HepG2 (cell line): Measurements from ENCODE around the gene NCF4. TPM values are rescaled to one million over a fixed set of nuclear protein-coding genes. Genes with fewer than 3 reads are reported as not detected.
A peak's percentile ranks its signal among the peaks of the same experiment; 100 is the strongest.

Experiments used
- CBFB ChIP-seq: sonication (generic); formaldehyde crosslinking; IDR thresholded peaks from 2 replicates; pipeline ENCODE4 v1.4.0; 2020; ENCODE audit warnings: missing genetic modification reagents
- FLYWCH1 ChIP-seq: sonication (generic); formaldehyde crosslinking; IDR thresholded peaks from 2 replicates; pipeline ENCODE4 v1.8.1; 2023; ENCODE audit warnings: mild to moderate bottlenecking, missing genetic modification reagents
- FOXO1 ChIP-seq: sonication (generic); formaldehyde crosslinking; IDR thresholded peaks from 2 replicates; pipeline ENCODE4 v1.4.0; 2020; ENCODE audit warnings: missing genetic modification reagents
- HNF1A ChIP-seq, 2 experiments: sonication (generic) in 1 of 2; formaldehyde crosslinking in 1 of 2; IDR thresholded peaks; 2 replicates each; pipeline versions ENCODE4 v1.4.0 to v1.6.1; 2016 to 2020; ENCODE audit warnings: borderline replicate concordance in 1 of 2, low read depth in 1 of 2, mild to moderate bottlenecking in 1 of 2, missing genetic modification reagents in 1 of 2
- IKZF4 ChIP-seq: sonication (generic); formaldehyde crosslinking; IDR thresholded peaks from 2 replicates; pipeline ENCODE4 v1.5.1; 2020; ENCODE audit warnings: borderline replicate concordance, mild to moderate bottlenecking, low read depth, missing genetic modification reagents; ENCODE audit errors: not compliant biosample characterization
- JARID2 ChIP-seq: sonication (generic); formaldehyde crosslinking; IDR thresholded peaks from 2 replicates; pipeline ENCODE4 v1.8.1; 2023; ENCODE audit warnings: missing genetic modification reagents, inconsistent platforms; ENCODE audit not compliant: insufficient replicate concordance
- MIER3 ChIP-seq: IDR thresholded peaks from 2 replicates; pipeline ENCODE4 v1.6.1; 2016; ENCODE audit warnings: missing compliant biosample characterization, borderline replicate concordance
- PHF21A ChIP-seq: sonication (generic); formaldehyde crosslinking; IDR thresholded peaks from 2 replicates; pipeline ENCODE4 v1.5.0; 2020; ENCODE audit warnings: mild to moderate bottlenecking, missing genetic modification reagents
- POGZ ChIP-seq: sonication (generic); formaldehyde crosslinking; IDR thresholded peaks from 2 replicates; pipeline ENCODE4 v1.4.0; 2020; ENCODE audit warnings: mild to moderate bottlenecking, missing genetic modification reagents
- RXRB ChIP-seq: IDR thresholded peaks from 2 replicates; pipeline ENCODE4 v1.6.1; 2016; ENCODE audit warnings: borderline replicate concordance, missing genetic modification reagents, missing compliant biosample characterization
- SOX5 ChIP-seq: IDR thresholded peaks from 2 replicates; pipeline ENCODE4 v1.6.1; 2016; ENCODE audit warnings: borderline replicate concordance
- ZMYM4 ChIP-seq: sonication (generic); formaldehyde crosslinking; IDR thresholded peaks from 2 replicates; pipeline ENCODE4 v1.8.1; 2023; ENCODE audit warnings: mild to moderate bottlenecking, missing genetic modification reagents
- ZNF326 ChIP-seq: sonication (generic); formaldehyde crosslinking; IDR thresholded peaks from 2 replicates; pipeline ENCODE4 v1.4.0; 2020; ENCODE audit warnings: missing genetic modification reagents, borderline replicate concordance
- ZNF335 ChIP-seq: sonication (generic); formaldehyde crosslinking; IDR thresholded peaks from 2 replicates; pipeline ENCODE4 v1.4.0; 2020; ENCODE audit warnings: missing genetic modification reagents
- polyA plus RNA-seq, 8 experiments: library from polyadenylated mRNA; depleted of rRNA in 3 of 8; stranded (reverse) in 7 of 8; unstranded in 1 of 8; fragments of >200 nt; fragmentation: Illumina TruSeq in 4 of 8; extraction: Trizol in 4 of 8; gene quantifications; 2 replicates each; pipeline versions ENCODE4 v1.2.1 to v1.2.3, GENCODE V29; 2011 to 2016; ENCODE audit warnings: low read depth in 4 of 8, missing spikeins in 1 of 8, mixed read lengths in 1 of 8; ENCODE audit not compliant: insufficient read depth in 1 of 8
- total RNA-seq, 5 experiments: library from RNA; depleted of rRNA; stranded (reverse); fragments of >200 nt; fragmentation: Illumina TruSeq; extraction: Trizol; gene quantifications; 2 replicates each; pipeline ENCODE4 v1.2.3, GENCODE V29; 2016; ENCODE audit warnings: low read depth in 1 of 5
- TF ChIP-seq, protein P1 (sequence below): sonication (generic); formaldehyde crosslinking; IDR thresholded peaks from 2 replicates; pipeline ENCODE4 v1.4.0; 2020; ENCODE audit warnings: missing genetic modification reagents
- TF ChIP-seq, protein P2 (sequence below): sonication (generic); formaldehyde crosslinking; IDR thresholded peaks from 2 replicates; pipeline ENCODE4 v1.8.0; 2022; ENCODE audit warnings: mild to moderate bottlenecking, missing genetic modification reagents, moderate library complexity
- TF ChIP-seq, protein P3 (sequence below): sonication (generic); formaldehyde crosslinking; IDR thresholded peaks from 2 replicates; pipeline ENCODE4 v1.8.1; 2023; ENCODE audit warnings: mild to moderate bottlenecking, missing genetic modification reagents

Gene NCF4
- total and polyA plus RNA-seq, 2 of the 13 experiments (the other 11 are each of a cell fraction or from before 2014, with no cell fraction given) = not detected

DNA sequence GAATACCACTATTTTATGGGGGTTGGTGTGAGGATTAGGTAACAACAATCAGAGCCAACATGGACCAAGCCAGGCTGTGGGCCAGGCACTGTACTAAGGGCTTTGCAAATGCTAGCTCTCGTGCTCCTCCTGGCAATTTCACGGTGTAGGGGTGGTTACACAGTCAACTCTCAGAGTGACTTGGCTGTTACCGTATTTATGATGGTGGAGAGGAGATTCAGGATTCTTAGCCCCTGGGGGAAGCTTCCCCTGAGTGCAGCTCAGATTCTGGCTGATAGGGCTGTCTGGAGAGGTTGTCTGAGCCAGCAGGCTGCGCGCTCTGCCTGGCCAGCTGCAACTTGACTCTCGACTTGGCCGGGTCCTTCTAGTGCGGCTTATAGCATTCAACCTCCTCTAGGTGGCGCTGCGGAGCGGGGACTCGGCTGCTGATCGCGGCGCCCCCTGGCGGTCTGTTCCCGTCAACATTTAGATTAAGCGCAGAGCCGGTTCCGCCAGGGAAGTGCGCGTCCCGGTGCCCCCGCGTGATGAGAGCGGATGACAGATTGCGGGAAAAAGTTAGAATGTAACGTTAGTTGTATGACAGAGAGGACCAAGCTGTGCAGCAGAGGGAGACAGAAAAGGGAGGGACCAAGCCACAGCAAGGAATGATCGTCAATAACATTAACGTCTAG lies 4.5 kb upstream of the NCF4 start (continued):
- TF ChIP-seq, protein P1, sequence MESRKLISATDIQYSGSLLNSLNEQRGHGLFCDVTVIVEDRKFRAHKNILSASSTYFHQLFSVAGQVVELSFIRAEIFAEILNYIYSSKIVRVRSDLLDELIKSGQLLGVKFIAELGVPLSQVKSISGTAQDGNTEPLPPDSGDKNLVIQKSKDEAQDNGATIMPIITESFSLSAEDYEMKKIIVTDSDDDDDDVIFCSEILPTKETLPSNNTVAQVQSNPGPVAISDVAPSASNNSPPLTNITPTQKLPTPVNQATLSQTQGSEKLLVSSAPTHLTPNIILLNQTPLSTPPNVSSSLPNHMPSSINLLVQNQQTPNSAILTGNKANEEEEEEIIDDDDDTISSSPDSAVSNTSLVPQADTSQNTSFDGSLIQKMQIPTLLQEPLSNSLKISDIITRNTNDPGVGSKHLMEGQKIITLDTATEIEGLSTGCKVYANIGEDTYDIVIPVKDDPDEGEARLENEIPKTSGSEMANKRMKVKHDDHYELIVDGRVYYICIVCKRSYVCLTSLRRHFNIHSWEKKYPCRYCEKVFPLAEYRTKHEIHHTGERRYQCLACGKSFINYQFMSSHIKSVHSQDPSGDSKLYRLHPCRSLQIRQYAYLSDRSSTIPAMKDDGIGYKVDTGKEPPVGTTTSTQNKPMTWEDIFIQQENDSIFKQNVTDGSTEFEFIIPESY (CRISPR knock-in tag) = peak; percentile 59
- TF ChIP-seq PHF21A (CRISPR knock-in tag) (no peak), RXRB (CRISPR knock-in tag) (no peak), SOX5 (peak; percentile 30; the same call in 1 of the 2 replicates), CBFB (CRISPR knock-in tag) (0 out of 2 replicates have a peak, but pooled peaks have one; percentile 24), ZMYM4 (CRISPR knock-in tag) (peak; percentile 63; the same call in 1 of the 2 replicates), POGZ (CRISPR knock-in tag) (no peak), ZNF335 (CRISPR knock-in tag) (no peak), JARID2 (CRISPR knock-in tag) (peak; percentile 33), FLYWCH1 (CRISPR knock-in tag) (no peak), ZNF326 (no peak), FOXO1 (peak; percentile 44; the same call in 1 of the 2 replicates), MIER3 (CRISPR knock-in tag) (peak; percentile 60; the same call in 1 of the 2 replicates), IKZF4 (CRISPR knock-in tag) (no peak), HNF1A (IDR thresholded peaks at IDR 0.05; ENCODE audit: low read depth) (no peak), HNF1A (CRISPR knock-in tag; IDR thresholded peaks at IDR 0.05; ENCODE audit: borderline replicate concordance) (no peak)
- TF ChIP-seq, protein P2, sequence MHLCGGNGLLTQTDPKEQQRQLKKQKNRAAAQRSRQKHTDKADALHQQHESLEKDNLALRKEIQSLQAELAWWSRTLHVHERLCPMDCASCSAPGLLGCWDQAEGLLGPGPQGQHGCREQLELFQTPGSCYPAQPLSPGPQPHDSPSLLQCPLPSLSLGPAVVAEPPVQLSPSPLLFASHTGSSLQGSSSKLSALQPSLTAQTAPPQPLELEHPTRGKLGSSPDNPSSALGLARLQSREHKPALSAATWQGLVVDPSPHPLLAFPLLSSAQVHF (CRISPR knock-in tag) = no peak
- TF ChIP-seq, protein P3, sequence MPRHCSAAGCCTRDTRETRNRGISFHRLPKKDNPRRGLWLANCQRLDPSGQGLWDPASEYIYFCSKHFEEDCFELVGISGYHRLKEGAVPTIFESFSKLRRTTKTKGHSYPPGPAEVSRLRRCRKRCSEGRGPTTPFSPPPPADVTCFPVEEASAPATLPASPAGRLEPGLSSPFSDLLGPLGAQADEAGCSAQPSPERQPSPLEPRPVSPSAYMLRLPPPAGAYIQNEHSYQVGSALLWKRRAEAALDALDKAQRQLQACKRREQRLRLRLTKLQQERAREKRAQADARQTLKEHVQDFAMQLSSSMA (CRISPR knock-in tag) = no peak
